Effector memory CD8-positive, alpha-beta T cell (primary cell): ENCODE measurements around the gene MAPK8IP2.
"Not testable (repeated sequence)": the region's sequence is repeated elsewhere in the genome, so short reads cannot be mapped to it uniquely, and the experiment has no call there.

Source experiments
- ATAC-seq: fragments of 150-1000 bp; cut with Tn5 transposase; replicated peaks from 2 replicates; pipeline ENCODE4 v1.10.0; 2021; ENCODE audit warnings: mild to moderate bottlenecking, moderate library complexity
- DNase-seq, 3 experiments: peaks; one replicate each; pipeline ENCODE4 v3.0.0; 2021
- H3K27ac Mint-ChIP-seq, 2 donors: one replicate each; pipeline ENCODE4 v1.8.0; 2022; ENCODE audit warnings: mild to moderate bottlenecking in 2 of 2, mixed read lengths in 2 of 2, moderate library complexity in 2 of 2
- H3K27me3 Mint-ChIP-seq, 2 donors: one replicate each; pipeline ENCODE4 v1.8.0; 2022; ENCODE audit warnings: mixed read lengths in 2 of 2
- H3K36me3 Mint-ChIP-seq: one replicate; pipeline ENCODE4 v1.8.0; 2022; ENCODE audit warnings: mild to moderate bottlenecking, moderate library complexity, mixed read lengths; ENCODE audit not compliant: insufficient read depth
- H3K4me1 Mint-ChIP-seq, 2 donors: one replicate each; pipeline ENCODE4 v1.8.0; 2022; ENCODE audit warnings: low read depth in 2 of 2, mixed read lengths in 2 of 2
- H3K4me3 Mint-ChIP-seq, 2 donors: one replicate each; pipeline ENCODE4 v1.8.0; 2022; ENCODE audit warnings: mild to moderate bottlenecking in 2 of 2, mixed read lengths in 2 of 2, moderate library complexity in 2 of 2
- H3K9me3 Mint-ChIP-seq, 2 donors: one replicate each; pipeline ENCODE4 v1.8.0; 2022; ENCODE audit warnings: mixed read lengths in 2 of 2

Gene MAPK8IP2

DNA sequence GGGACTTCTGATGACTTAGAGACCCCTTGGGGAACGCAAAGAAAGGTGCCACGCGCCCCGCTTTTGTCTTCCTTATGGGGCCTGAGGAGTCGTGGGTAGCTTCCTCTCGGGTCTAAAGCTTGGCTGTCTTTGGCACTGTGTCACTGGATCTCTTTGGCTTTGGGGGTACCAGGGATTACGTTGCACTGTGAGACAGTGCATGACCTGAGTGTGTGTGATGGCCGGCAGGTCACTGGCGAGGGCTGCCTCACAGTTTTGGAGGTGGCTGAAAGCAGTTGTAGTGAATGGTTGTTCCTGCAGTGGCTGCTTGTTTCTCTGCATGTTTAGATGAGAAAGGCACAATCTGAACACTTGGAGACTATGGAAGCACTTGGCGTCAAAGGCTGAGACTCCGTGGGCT lies 33.2 kb downstream of the MAPK8IP2 start:
- Mint-ChIP-seq H3K4me3 (no peak overlapping the region), H3K4me1 (peaks cover 5 to 6% of the 10 kb centered on the region in 2 donors), H3K36me3 (peaks cover 10% of the 10 kb centered on the region), H3K9me3 (no peaks in the 10 kb centered on the region), H3K27me3 (peaks cover 0 to 19% of the 10 kb centered on the region in 2 donors), H3K27ac (no peak overlapping the region)
- DNase-seq (no peak), ATAC-seq (no peak)

DNA sequence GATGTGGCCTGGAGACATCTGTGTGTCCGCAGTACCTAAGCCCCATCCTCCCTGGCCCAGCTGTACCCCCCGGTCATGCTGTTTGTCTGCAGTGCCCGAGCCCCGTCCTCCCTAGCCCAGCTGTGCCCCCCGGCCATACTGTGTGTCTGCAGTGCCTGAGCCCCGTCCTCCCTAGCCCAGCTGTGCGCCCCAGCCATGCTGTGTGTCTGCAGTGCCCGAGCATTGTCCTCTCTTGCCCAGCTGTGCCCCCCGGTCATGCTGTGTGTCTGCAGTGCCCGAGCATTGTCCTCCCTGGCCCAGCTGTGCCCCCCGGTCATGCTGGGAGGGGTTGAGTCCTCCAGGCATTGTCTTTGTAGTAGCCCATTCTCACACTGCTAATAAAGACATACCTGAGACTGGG lies 35.0 kb downstream of the MAPK8IP2 start:
- Mint-ChIP-seq H3K4me1 (peaks cover 0 to 3% of the 10 kb centered on the region in 2 donors), H3K9me3 (no peaks in the 10 kb centered on the region), H3K27me3 (peaks cover 0 to 19% of the 10 kb centered on the region in 2 donors), H3K36me3 (no peaks in the 10 kb centered on the region), H3K4me3 (no peak overlapping the region), H3K27ac (no peak overlapping the region)
- no peak for ATAC-seq
- no peak for DNase-seq

DNA sequence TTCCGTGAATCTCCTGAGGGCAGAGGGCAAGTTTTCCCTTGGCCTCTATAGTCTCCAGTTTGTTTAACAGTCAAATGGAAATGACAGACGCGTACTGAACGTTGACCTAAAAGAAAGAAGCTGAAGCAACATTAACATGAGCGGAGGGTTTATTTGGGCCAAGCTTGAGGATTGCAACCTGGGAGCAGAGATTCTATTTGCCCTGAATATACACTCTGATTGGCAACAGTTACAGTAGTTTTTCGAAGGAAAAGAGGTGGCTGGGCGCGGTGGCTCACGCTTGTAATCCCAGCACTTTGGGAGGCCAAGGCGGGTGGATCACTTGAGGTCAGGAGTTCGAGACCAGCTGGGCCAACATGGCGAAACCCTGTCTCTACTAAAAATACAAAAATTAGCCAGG lies 39.7 kb downstream of the MAPK8IP2 start:
- ATAC-seq, H3K27ac Mint-ChIP-seq: not testable (repeated sequence)

DNA sequence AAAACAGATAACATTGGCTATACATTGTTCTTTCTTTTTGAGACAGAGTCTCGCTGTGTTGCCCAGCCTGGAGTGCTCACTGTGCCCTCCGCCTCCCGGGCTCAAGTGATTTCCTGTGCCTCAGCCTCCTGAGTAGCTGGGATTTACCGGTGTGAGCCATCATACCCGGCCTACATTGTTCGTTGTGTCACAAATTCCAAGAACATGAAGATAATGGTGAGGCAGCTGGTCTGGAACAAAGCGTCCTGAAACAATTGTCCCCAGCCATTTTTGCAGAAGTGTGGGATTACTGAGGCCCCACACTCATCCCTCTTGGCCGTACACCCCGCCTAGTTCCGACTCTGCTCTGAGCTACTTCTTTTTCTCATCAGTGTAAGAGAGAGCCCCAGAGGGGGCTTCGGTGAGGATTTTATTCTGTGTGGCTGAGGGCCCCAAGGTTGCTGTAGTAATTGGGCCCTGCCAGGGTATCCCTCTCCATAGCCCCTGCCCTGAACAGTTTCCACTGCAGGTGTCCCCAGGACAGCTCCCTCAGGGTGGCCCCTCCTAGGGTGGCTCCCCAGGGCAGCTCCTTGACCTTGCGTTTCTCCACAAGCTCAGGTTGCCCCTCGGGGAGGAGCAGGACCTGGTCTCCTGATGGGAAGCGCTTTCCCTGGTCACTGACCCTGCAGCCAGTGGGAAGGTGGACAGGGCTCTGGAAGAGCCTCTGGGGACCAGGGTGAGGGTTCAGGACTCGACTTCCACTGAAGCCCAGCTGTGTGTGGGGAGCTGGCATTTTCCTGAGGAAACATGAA lies 40.5 kb downstream of the MAPK8IP2 start:
- H3K4me3 Mint-ChIP-seq, result no peak overlapping the region
- H3K27me3 Mint-ChIP-seq, result peaks cover under 1 to 21% of the 10 kb centered on the region in 2 donors
- DNase-seq, result no peak
- no peaks in the 10 kb centered on the region for H3K36me3 Mint-ChIP-seq
- H3K4me1 Mint-ChIP-seq, result no peaks in the 10 kb centered on the region
- H3K9me3 Mint-ChIP-seq, result no peaks in the 10 kb centered on the region
- H3K27ac Mint-ChIP-seq, result no peak overlapping the region
- ATAC-seq, result no peak

More for the DNA sequence above, 39.7 kb downstream of the MAPK8IP2 start:
- peaks cover 8 to 15% of the 10 kb centered on the region in 2 donors for H3K27me3 Mint-ChIP-seq
- H3K4me3 Mint-ChIP-seq, DNase-seq, H3K4me1 Mint-ChIP-seq, H3K9me3 Mint-ChIP-seq, H3K36me3 Mint-ChIP-seq: not testable (repeated sequence)

DNA sequence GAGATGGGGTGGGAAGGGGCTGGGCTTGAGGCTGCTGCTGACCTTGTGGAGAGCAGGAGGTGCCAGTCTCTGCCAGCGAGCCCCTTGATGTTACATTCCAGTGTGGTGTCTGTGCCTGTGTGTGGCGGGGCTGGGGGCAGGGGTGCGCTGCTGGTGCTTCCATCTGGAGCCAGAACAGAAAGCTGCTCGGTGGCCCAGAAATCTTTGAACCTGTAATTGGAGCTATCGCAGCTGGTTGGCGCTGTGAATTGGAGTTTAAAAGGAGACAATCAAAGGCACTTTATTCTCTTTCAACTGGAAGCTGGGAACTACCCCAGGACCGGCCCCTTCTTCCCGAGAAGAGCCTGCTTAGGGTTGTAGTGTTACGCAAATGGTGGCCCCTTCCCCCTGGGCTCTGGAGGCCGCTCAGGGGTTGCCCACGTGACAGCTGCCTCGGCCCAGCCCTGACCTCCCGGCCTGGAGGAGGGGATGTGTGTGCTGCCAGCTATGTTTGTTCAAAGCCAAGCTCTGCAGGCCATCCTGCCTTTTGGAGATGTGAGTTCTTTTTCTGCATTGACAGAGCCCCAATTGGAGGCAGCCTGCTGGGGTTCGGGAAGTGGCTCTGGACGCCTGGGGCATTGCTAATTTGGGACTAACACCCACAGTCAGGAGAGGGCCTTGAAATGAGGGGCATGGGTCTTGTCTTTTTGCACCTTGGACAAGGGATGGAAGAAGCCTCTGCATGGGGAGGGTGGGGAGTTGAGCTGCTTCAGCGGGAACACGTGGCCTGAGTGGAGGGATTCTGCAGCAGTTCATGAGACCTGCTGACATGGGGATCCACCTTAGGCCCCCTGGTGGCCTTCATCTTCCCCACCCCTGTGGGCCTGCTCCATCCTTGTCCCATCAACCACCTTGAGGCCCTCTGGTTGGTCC lies 41.4 kb downstream of the MAPK8IP2 start:
- ATAC-seq (no peak), DNase-seq (no peak)
- H3K27ac Mint-ChIP-seq, result no peak overlapping the region
- no peaks in the 10 kb centered on the region for H3K4me1 Mint-ChIP-seq
- H3K36me3 Mint-ChIP-seq, result no peaks in the 10 kb centered on the region
- H3K4me3 Mint-ChIP-seq, result no peak overlapping the region
- no peaks in the 10 kb centered on the region for H3K9me3 Mint-ChIP-seq
- H3K27me3 Mint-ChIP-seq, result peaks cover 0 to 27% of the 10 kb centered on the region in 2 donors

DNA sequence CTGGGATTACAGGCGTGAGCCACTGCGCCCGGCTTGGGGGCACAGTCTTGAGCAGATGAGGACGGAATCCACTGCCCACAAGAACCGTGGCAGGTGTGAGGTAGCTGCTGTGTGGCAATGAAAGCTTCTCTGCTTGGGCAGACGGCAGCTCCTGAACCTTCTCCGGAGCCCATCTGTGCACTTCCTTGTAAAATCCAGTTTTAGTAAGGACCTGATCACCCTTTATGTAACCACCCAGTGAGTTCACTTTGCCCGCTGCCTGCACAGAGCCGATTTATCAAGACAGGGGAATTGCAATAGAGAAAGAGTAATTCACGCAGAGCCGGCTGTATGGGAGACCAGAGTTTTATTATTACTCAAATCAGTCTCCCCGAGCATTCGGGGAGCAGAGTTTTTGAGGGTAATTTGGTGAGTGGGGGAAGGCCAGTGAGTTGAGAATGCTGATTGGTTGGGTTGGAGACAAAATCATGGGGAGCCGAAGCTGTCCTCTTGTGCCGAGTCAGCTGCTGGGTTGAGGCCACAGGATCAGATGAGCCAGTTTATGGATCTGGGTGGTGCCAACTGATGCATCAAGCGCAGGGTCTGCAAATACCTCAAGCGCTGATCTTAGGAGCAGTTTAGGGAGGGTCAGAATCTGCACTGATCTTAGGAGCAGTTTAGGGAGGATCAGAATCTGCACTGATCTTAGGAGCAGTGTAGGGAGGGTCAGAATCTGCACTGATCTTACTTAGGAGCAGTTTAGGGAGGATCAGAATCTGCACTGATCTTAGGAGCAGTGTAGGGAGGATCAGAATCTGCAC lies 42.6 kb downstream of the MAPK8IP2 start:
- not testable (repeated sequence) for DNase-seq, H3K4me1 Mint-ChIP-seq, ATAC-seq, H3K4me3 Mint-ChIP-seq, H3K9me3 Mint-ChIP-seq, H3K36me3 Mint-ChIP-seq, H3K27ac Mint-ChIP-seq
- H3K27me3 Mint-ChIP-seq, result peaks cover 0 to 31% of the 10 kb centered on the region in 2 donors

DNA sequence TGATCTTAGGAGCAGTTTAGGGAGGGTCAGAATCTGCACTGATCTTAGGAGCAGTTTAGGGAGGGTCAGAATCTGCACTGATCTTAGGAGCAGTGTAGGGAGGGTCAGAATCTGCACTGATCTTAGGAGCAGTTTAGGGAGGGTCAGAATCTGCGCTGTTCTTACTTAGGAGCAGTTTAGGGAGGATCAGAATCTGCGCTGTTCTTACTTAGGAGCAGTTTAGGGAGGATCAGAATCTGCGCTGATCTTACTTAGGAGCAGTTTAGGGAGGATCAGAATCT lies 43.2 kb downstream of the MAPK8IP2 start:
- H3K4me3 Mint-ChIP-seq, DNase-seq, H3K9me3 Mint-ChIP-seq, H3K36me3 Mint-ChIP-seq, H3K4me1 Mint-ChIP-seq, ATAC-seq, H3K27ac Mint-ChIP-seq: not testable (repeated sequence)
- H3K27me3 Mint-ChIP-seq, result peaks cover 0 to 31% of the 10 kb centered on the region in 2 donors

DNA sequence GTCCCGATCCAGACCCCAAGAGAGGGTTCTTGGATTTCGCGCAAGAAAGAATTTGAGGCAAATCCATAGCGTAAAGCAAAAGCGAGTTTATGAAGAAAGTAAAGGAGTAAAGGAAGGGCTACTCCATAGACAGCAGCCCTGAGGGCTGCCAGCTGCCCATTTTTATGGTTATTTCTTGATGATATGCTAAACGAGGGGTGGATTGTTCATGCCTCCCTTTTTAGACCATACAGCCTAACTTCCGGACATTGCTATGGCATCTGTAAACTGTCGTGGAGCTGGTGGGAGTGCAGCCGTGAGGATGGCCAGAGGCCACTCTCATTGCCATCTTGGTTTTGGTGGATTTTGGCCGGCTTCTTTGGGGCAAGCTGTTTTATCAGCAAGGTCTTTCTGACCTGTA lies 52.7 kb downstream of the MAPK8IP2 start:
- Mint-ChIP-seq H3K4me1 (no peaks in the 10 kb centered on the region), H3K36me3 (no peaks in the 10 kb centered on the region), H3K27ac (no peak overlapping the region), H3K27me3 (peaks cover 28 to 62% of the 10 kb centered on the region in 2 donors), H3K4me3 (no peak overlapping the region), H3K9me3 (peaks cover 0 to 2% of the 10 kb centered on the region in 2 donors)
- DNase-seq (no peak), ATAC-seq (no peak)

DNA sequence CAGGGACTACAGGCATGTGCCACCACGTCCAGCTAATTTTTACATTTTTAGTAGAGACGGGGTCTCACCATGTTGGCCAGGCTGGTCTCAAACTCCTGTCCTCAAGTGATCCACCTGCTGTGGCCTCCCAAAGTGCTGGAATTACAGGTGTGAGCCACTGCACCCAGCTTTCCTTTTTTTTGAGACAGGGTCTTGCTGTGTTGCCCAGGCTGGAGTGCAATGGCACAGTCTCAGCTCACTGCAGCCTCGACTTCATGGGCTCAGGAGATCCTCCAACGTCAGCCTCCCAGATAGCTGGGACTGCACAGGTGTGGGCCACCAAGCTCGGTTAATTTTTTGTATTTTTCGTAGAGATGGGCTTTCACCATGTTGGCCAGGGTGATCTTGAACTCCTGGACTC lies 54.1 kb downstream of the MAPK8IP2 start:
- not testable (repeated sequence) for H3K9me3 Mint-ChIP-seq, H3K4me3 Mint-ChIP-seq, ATAC-seq, H3K4me1 Mint-ChIP-seq, H3K27ac Mint-ChIP-seq, DNase-seq, H3K36me3 Mint-ChIP-seq
- H3K27me3 Mint-ChIP-seq, result peaks cover 29 to 65% of the 10 kb centered on the region in 2 donors

DNA sequence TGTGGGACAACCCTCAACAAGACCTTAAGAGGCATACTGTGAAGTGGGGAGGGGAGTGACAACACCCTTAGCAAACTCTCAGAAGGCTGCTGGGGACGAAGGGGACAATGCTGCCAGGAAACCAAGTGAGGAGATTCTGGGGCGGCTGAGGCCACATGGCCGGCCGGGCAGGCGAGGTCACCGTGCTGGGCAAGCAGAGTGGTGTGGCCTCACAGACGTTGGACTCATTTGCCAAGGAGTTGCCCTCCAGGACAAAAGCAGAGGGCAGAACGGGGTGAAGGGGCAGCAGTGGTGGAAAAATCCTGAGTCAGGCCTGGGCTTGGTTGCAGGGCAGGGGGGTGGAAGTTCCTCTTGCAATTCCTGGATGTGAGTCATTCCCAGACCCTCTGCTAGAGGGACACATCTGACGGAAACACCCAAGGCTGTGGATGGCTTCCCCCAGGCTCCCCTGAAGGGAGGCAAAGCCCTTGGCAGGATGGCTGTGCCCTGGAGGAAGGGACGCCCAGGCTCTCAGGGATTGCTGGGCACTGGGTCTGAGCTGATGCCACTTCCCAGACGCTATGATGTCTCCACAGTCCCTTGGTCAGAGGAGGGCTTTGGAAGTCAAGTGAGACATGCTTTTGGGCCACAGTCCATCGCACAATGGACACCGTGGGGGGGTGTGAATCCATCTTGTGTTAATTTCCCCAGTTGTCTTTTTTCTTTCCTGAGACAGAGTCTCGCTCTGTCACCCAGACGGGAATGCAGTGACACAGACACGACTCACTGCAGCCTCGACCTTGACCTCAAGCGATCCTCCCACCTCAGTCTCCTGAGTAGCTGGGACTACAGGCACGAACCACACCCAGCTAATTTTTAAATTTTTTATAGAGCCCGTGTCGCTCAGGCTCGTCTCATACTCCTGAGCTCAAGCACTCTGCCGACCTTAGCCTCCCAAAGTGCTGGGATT lies 55.8 kb downstream of the MAPK8IP2 start:
- ATAC-seq (no peak), DNase-seq (no peak)
- Mint-ChIP-seq H3K36me3 (no peaks in the 10 kb centered on the region), H3K27me3 (peaks cover 31 to 79% of the 10 kb centered on the region in 2 donors), H3K4me1 (no peaks in the 10 kb centered on the region), H3K27ac (no peak overlapping the region), H3K9me3 (no peaks in the 10 kb centered on the region), H3K4me3 (no peak overlapping the region)

DNA sequence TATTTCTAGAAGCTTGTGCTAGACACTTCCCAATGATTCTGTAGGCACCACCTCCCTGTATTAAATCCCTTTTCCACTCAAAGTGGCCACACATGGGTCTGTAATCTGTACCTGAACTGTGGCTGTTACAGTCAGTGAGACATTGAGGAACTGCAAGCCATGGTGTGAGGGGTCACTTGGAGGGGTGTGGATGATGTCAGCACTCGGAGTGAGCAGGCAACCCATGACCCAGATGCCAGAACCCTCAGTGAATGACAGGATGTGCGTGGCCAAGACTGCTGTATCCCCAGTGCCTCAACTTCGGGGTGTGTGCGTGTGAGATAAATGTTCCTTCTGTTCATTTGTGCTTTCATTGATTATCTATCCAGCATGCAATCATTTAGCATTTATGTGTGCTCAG lies 57.3 kb downstream of the MAPK8IP2 start:
- H3K4me3 Mint-ChIP-seq, result no peak overlapping the region
- DNase-seq (no peak), ATAC-seq (no peak)
- no peaks in the 10 kb centered on the region for H3K36me3 Mint-ChIP-seq
- H3K27me3 Mint-ChIP-seq, result peaks cover 36 to 81% of the 10 kb centered on the region in 2 donors
- no peaks in the 10 kb centered on the region for H3K9me3 Mint-ChIP-seq
- no peaks in the 10 kb centered on the region for H3K4me1 Mint-ChIP-seq
- H3K27ac Mint-ChIP-seq, result no peak overlapping the region

DNA sequence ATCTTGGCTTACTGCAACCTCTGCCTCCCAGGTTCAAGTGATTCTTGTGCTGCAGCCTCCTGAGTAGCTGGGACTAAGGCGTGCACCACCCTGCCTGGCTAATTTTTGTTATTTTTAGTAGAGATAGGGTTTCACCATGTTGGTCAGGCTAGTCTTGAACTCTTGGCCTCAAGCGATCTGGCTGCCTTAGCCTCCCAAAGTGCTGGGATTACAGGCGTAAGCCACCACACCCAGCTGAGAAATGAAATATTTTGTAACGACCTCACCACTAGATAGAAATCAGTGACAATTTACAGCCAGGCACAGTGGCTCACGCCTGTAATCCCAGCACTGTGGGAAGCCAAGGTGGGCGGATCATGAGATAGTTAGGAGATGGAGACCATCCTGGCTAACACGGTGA lies 59.1 kb downstream of the MAPK8IP2 start:
- DNase-seq, H3K9me3 Mint-ChIP-seq, H3K27ac Mint-ChIP-seq, H3K36me3 Mint-ChIP-seq, H3K4me3 Mint-ChIP-seq, ATAC-seq, H3K4me1 Mint-ChIP-seq: not testable (repeated sequence)
- H3K27me3 Mint-ChIP-seq, result peaks cover 39 to 71% of the 10 kb centered on the region in 2 donors
